ENCODE measurements around the gene ATP5ME.
"Not testable (repeated sequence)": the region's sequence is repeated elsewhere in the genome, so short reads cannot be mapped to it uniquely, and the experiment has no call there.

The ATP5ME gene

GRCh38 chr4:673349-674091 lies 556 bp downstream of the ATP5ME start:
- TF ChIP-seq CTCF (IDR thresholded peaks at IDR 0.05; ENCODE audit: insufficient read depth, low read depth, low read length, missing control alignments), result no peak
- DNase-seq (ENCODE audit: low read depth), result peak; percentile 29

GRCh38 chr4:671769-672168 lies 2.3 kb downstream of the ATP5ME start:
- H3K4me3 ChIP-seq (ENCODE audit: low read length), result no peak overlapping the region
- no peak for DNase-seq (ENCODE audit: low read depth)
- TF ChIP-seq CTCF (IDR thresholded peaks at IDR 0.05; ENCODE audit: insufficient read depth, low read depth, low read length, missing control alignments), result no peak

More at GRCh38 chr4:673349-674091, 556 bp downstream of the ATP5ME start:
- H3K4me3 ChIP-seq (ENCODE audit: low read length), result peak overlapping the region; percentile 73

GRCh38 chr4:669806-670559 lies 4.1 kb downstream of the ATP5ME start:
- not testable (repeated sequence) for H3K4me3 ChIP-seq (ENCODE audit: low read length); DNase-seq (ENCODE audit: low read depth)

GRCh38 chr4:668219-668618 lies 5.9 kb downstream of the ATP5ME start:
- DNase-seq (ENCODE audit: low read depth); H3K4me3 ChIP-seq (ENCODE audit: low read length): not testable (repeated sequence)

- no peak for TF ChIP-seq CTCF (IDR thresholded peaks at IDR 0.05; ENCODE audit: insufficient read depth, low read depth, low read length, missing control alignments)
- no peak for DNase-seq (ENCODE audit: low read depth)
- no peak overlapping the region for H3K4me3 ChIP-seq (ENCODE audit: low read length)
These were observed 6.5 kb downstream of the ATP5ME start for GRCh38 chr4:667545-667925.

GRCh38 chr4:666822-667544 lies 7.1 kb downstream of the ATP5ME start:
- no peak for DNase-seq (ENCODE audit: low read depth)
- no peak overlapping the region for H3K4me3 ChIP-seq (ENCODE audit: low read length)

GRCh38 chr4:666436-666810 lies 7.7 kb downstream of the ATP5ME start:
- no peak for DNase-seq (ENCODE audit: low read depth)
- no peak for TF ChIP-seq CTCF (IDR thresholded peaks at IDR 0.05; ENCODE audit: insufficient read depth, low read depth, low read length, missing control alignments)
- no peak overlapping the region for H3K4me3 ChIP-seq (ENCODE audit: low read length)

More at GRCh38 chr4:666822-667544, 7.1 kb downstream of the ATP5ME start:
- TF ChIP-seq CTCF (IDR thresholded peaks at IDR 0.05; ENCODE audit: insufficient read depth, low read depth, low read length, missing control alignments), result no peak

Data from epithelial cell of esophagus (primary cell).